Measurements from ENCODE around the gene SLX4IP.
A peak's percentile ranks its signal among the peaks of the same experiment; 100 is the strongest.

Gene SLX4IP

GRCh38 chr20:10577648-10578047, 142.5 kb downstream of the SLX4IP start:
- DNase-seq, result no peak
- H3K27ac ChIP-seq, result peak overlapping the region; percentile 50
- intact Hi-C loops (cut with DNase I; ENCODE audit: low total_unique reads), result no loop called here

GRCh38 chr20:10578607-10579006, 143.5 kb downstream of the SLX4IP start:
- Histone ChIP-seq H3K4me3 (no peak overlapping the region), H3K27me3 (no peaks in the 10 kb centered on the region), H3K27ac (no peak overlapping the region), H3K36me3 (no peaks in the 10 kb centered on the region), H3K4me1 (peaks cover 0 to 44% (median 11%) of the 10 kb centered on the region in 4 donors), H3K9me3 (no peaks in the 10 kb centered on the region)
- DNase-seq, result no peak
- no peak for TF ChIP-seq CTCF (IDR thresholded peaks at IDR 0.05)
- intact Hi-C loops (cut with DNase I; ENCODE audit: low total_unique reads), result no loop called here

More at GRCh38 chr20:10577648-10578047, 142.5 kb downstream of the SLX4IP start:
- no peak for TF ChIP-seq CTCF (IDR thresholded peaks at IDR 0.05)
- H3K4me1 ChIP-seq, result peaks cover 0 to 53% (median 18%) of the 10 kb centered on the region in 4 donors
- H3K27me3 ChIP-seq, result no peaks in the 10 kb centered on the region
- H3K9me3 ChIP-seq, result no peaks in the 10 kb centered on the region
- no peaks in the 10 kb centered on the region for H3K36me3 ChIP-seq
- no peak overlapping the region for H3K4me3 ChIP-seq

GRCh38 chr20:10579942-10580341, 144.8 kb downstream of the SLX4IP start:
- no peak for TF ChIP-seq CTCF (IDR thresholded peaks at IDR 0.05)

GRCh38 chr20:10580700-10581099, 145.6 kb downstream of the SLX4IP start:
- no peaks in the 10 kb centered on the region for H3K9me3 ChIP-seq
- H3K4me1 ChIP-seq, result peaks cover 0 to 47% (median 14%) of the 10 kb centered on the region in 4 donors
- no peak overlapping the region for H3K27ac ChIP-seq
- DNase-seq, result no peak
- H3K27me3 ChIP-seq, result no peaks in the 10 kb centered on the region
- intact Hi-C loops (cut with DNase I; ENCODE audit: low total_unique reads), result no loop called here
- no peak for TF ChIP-seq CTCF (IDR thresholded peaks at IDR 0.05)
- no peak overlapping the region for H3K4me3 ChIP-seq
- H3K36me3 ChIP-seq, result no peaks in the 10 kb centered on the region

More at GRCh38 chr20:10579942-10580341, 144.8 kb downstream of the SLX4IP start:
- intact Hi-C loops (cut with DNase I; ENCODE audit: low total_unique reads), result no loop called here
- no peak for DNase-seq
- Histone ChIP-seq H3K4me3 (no peak overlapping the region), H3K36me3 (no peaks in the 10 kb centered on the region), H3K27ac (no peak overlapping the region), H3K27me3 (no peaks in the 10 kb centered on the region), H3K4me1 (peaks cover 0 to 41% (median 10%) of the 10 kb centered on the region in 4 donors), H3K9me3 (no peaks in the 10 kb centered on the region)

GRCh38 chr20:10581823-10582222, 146.7 kb downstream of the SLX4IP start:
- Histone ChIP-seq H3K27ac (no peak overlapping the region), H3K27me3 (no peaks in the 10 kb centered on the region), H3K36me3 (no peaks in the 10 kb centered on the region), H3K9me3 (no peaks in the 10 kb centered on the region), H3K4me3 (no peak overlapping the region), H3K4me1 (peaks cover 0 to 48% (median 10%) of the 10 kb centered on the region in 4 donors)
- no peak for TF ChIP-seq CTCF (IDR thresholded peaks at IDR 0.05)
- intact Hi-C loops (cut with DNase I; ENCODE audit: low total_unique reads), result no loop called here
- DNase-seq, result no peak

- TF ChIP-seq CTCF (IDR thresholded peaks at IDR 0.05), result no peak
- H3K4me1 ChIP-seq, result peaks cover 0 to 59% (median 10%) of the 10 kb centered on the region in 4 donors
- DNase-seq, result no peak
- H3K27ac ChIP-seq, result peak overlapping the region; percentile 5 to 29
- intact Hi-C loops (cut with DNase I; ENCODE audit: low total_unique reads), result no loop called here
- no peaks in the 10 kb centered on the region for H3K9me3 ChIP-seq
- H3K4me3 ChIP-seq, result no peak overlapping the region
- no peaks in the 10 kb centered on the region for H3K36me3 ChIP-seq
- no peaks in the 10 kb centered on the region for H3K27me3 ChIP-seq
Measured at GRCh38 chr20:10584371-10584770, 149.3 kb downstream of the SLX4IP start.
